Measurements from ENCODE around the gene ERAP2.

Gene ERAP2

GRCh38 chr5:96957254-96958049 lies 81.2 kb downstream of the ERAP2 start:
- no peak overlapping the region for H3K4me3 ChIP-seq (replicated peaks; ENCODE audit: low read depth, low read length)
- DNase-seq (ENCODE audit: extremely low read depth, low read depth): no peak
- no peak for TF ChIP-seq CTCF (IDR thresholded peaks at IDR 0.05; ENCODE audit: low read depth, low read length, missing control alignments)

GRCh38 chr5:96958977-96959376 lies 82.7 kb downstream of the ERAP2 start:
- H3K4me3 ChIP-seq (replicated peaks; ENCODE audit: low read depth, low read length): no peak overlapping the region
- DNase-seq (ENCODE audit: extremely low read depth, low read depth): no peak
- TF ChIP-seq CTCF (IDR thresholded peaks at IDR 0.05; ENCODE audit: low read depth, low read length, missing control alignments): no peak

GRCh38 chr5:96961053-96961452 lies 84.8 kb downstream of the ERAP2 start:
- no peak for DNase-seq (ENCODE audit: extremely low read depth, low read depth)
- no peak for TF ChIP-seq CTCF (IDR thresholded peaks at IDR 0.05; ENCODE audit: low read depth, low read length, missing control alignments)
- H3K4me3 ChIP-seq (replicated peaks; ENCODE audit: low read depth, low read length): no peak overlapping the region

GRCh38 chr5:96962540-96962991 lies 86.3 kb downstream of the ERAP2 start:
- no peak for TF ChIP-seq CTCF (IDR thresholded peaks at IDR 0.05; ENCODE audit: low read depth, low read length, missing control alignments)
- no peak for DNase-seq (ENCODE audit: extremely low read depth, low read depth)
- no peak overlapping the region for H3K4me3 ChIP-seq (replicated peaks; ENCODE audit: low read depth, low read length)

GRCh38 chr5:96963267-96963666 lies 87.0 kb downstream of the ERAP2 start:
- peak; percentile 15 for DNase-seq (ENCODE audit: extremely low read depth, low read depth)
- no peak for TF ChIP-seq CTCF (IDR thresholded peaks at IDR 0.05; ENCODE audit: low read depth, low read length, missing control alignments)
- H3K4me3 ChIP-seq (replicated peaks; ENCODE audit: low read depth, low read length): no peak overlapping the region

GRCh38 chr5:96966801-96967200 lies 90.5 kb downstream of the ERAP2 start:
- H3K4me3 ChIP-seq (replicated peaks; ENCODE audit: low read depth, low read length): no peak overlapping the region
- DNase-seq (ENCODE audit: extremely low read depth, low read depth): no peak
- TF ChIP-seq CTCF (IDR thresholded peaks at IDR 0.05; ENCODE audit: low read depth, low read length, missing control alignments): no peak

Data from HFF-Myc (cell line).